DMS 273 treated with DMSO at 0.1 percent for 48 hours (cell line): ENCODE data around the gene ZCCHC24.
A peak's percentile ranks its signal among the peaks of the same experiment; 100 is the strongest.

Source experiments
- DNase-seq: peaks from one replicate; lab custom pipeline; 2025; lab: John Stamatoyannopoulos, UW

Gene ZCCHC24

DNA sequence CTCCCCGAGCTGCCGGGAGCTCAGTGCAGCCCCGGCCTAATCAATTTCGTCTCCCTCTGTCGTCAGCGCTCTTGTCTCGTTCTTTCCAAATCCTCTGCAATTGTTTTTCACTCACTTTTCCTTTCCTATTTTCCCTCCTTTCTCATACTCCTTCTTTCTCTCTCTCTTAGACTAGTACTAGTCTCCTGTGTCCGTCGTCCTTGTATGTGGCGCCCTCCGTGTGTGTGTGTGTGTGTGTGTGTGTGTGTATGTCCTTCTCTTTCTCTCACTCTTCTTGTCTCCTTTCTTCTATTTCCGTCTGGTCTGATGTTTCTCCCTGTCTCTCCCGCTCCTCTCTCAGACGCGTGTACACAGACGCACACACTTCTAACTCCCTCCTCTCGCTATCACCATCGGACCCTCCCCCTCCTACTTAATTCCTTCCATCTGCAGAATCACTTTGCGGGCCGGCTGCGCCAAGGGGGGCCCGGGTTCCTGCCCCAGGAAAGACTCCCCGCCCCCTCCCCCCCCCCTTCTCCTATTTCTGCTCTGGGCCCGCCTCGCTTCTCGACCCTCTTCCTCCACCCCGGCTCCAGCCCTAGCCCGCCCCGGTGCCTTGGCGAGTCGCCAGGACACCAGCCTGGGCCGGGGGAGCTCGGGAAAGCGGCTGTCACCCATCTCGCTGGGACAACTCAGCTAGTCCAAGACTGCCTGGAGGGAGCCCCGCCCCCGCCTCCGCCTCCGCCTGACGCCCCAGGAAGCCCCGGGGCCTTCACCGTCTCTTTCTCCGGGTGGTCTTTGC, 743 bp upstream of the ZCCHC24 start:
- DNase-seq: peak; percentile 61

GRCh38 chr10:79444199-79445119, 965 bp downstream of the ZCCHC24 start:
- peak; percentile 15 for DNase-seq

GRCh38 chr10:79443338-79444198, 1.9 kb downstream of the ZCCHC24 start:
- no peak for DNase-seq

- DNase-seq: no peak
Observed at GRCh38 chr10:79442171-79443040, 3.0 kb downstream of the ZCCHC24 start.

GRCh38 chr10:79441433-79441832, 4.0 kb downstream of the ZCCHC24 start:
- no peak for DNase-seq

- DNase-seq: no peak
Observed at GRCh38 chr10:79440281-79440680, 5.1 kb downstream of the ZCCHC24 start.

DNA sequence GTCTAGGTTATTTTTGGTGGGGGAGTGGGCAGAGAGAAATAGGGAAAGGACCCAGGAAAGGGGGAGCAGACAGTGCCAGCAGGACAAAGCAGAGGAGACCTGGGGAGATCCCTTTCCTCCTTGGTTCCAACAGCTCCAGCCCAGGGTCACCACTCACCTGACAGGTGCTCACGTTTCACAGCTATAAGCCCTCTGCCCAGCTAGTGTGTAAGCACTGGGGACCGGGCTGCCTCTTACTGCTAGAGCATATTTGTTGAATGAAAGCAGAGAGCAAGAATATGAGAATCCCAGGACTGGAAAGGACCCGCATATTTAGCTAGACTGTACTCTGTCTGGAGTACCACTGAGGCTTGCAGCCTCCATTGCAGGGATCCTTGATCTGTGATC, 6.7 kb downstream of the ZCCHC24 start:
- no peak for DNase-seq

- DNase-seq: no peak
Observed at GRCh38 chr10:79438021-79438698, 7.3 kb downstream of the ZCCHC24 start.

- DNase-seq: no peak
Observed at GRCh38 chr10:79437111-79437814, 8.2 kb downstream of the ZCCHC24 start.

DNA sequence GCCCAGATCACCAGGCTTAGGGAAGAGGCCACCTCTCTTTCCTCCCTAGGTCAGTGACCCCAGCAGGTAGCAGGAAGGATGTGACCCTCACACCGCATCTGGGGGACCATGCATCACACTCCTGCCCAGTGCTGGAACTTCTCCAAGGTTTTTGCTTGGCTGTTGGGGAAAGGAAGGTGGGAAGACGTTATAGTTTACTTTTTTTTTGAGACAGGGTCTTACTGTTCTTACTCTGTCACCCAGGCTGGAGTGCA, 8.6 kb downstream of the ZCCHC24 start:
- no peak for DNase-seq

DNA sequence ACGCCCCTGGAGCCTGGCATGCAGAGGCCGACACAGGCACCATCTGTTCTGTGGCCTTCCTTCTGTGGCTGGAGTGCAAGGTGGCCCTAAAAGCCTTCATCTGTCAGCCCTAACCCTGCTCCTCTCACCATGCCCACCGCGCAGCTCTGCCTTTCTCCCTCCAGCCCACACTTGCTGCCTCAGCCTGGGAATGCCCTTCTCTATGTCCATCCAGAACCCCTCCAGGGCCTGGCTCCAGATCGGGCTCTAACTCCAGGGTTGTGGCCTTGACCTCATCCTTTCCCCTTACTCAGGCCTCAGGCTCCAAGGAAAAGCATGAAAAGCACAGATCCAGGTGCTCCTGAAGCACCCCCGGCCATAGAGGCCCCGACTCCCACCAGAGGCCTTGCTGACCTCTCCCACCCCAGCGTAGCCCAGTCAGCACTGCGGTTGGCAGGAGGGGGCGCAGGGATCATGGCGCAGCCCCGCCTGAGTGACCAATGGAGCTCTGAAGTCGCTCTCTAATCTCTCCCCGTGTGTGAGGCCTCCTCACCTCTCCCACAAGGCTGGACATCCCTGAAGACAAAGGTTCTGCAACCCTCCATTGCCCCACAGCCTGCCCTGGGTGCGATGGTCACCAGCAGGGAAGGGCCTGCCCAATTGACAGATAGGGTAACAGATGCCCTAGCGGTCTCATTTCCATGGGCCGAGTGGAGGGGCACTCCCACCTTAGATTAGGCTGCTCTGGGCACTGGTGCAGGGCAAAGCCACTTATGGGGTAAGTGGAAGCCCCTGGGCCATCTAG, 9.2 kb downstream of the ZCCHC24 start:
- DNase-seq: no peak

- DNase-seq: no peak
Observed at GRCh38 chr10:79435271-79436065, 10.0 kb downstream of the ZCCHC24 start.

DNA sequence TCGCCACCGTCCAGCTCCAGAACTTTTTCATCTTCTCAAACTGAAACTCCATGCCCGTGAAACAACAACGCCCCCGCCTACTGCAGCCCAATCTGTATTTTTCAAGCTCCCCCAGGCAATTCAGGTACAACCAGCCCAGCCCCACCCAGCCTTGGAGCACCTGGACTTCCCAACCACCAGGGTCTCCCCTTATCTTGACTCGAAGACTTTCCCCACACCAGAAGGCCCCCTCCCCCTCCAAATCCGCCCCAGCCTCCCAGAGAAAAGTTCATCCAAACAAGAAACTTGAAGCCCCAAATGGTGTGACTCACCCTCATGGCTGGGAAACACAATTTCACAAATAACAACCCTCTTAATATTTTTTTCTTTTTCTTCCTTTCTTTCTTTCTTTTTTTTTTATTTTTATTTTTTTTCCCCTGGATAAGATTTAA, 10.6 kb downstream of the ZCCHC24 start:
- DNase-seq: no peak

DNA sequence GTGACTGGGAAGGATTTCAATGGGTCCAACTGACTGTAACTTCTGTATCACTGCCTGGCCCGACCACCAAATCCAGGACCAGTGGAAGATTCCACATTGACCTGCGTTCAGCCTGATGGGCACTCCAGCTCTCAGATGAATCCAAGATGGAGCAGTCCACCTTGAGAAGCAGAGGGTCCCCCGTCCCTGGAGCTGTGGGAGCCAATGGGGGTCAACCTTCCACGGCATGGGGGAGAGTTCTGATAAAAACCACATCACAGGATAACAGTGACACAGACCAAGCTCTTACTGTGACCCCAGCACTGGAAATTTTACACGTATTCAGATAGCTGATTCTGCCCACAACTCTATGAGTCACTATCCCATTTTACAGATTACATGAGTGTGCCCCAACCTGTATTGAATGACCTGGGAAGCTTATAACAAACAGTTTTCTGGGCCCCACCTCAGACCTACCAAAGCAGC, 11.2 kb downstream of the ZCCHC24 start:
- no peak for DNase-seq

GRCh38 chr10:79433324-79434222, 11.9 kb downstream of the ZCCHC24 start:
- DNase-seq: no peak

DNA sequence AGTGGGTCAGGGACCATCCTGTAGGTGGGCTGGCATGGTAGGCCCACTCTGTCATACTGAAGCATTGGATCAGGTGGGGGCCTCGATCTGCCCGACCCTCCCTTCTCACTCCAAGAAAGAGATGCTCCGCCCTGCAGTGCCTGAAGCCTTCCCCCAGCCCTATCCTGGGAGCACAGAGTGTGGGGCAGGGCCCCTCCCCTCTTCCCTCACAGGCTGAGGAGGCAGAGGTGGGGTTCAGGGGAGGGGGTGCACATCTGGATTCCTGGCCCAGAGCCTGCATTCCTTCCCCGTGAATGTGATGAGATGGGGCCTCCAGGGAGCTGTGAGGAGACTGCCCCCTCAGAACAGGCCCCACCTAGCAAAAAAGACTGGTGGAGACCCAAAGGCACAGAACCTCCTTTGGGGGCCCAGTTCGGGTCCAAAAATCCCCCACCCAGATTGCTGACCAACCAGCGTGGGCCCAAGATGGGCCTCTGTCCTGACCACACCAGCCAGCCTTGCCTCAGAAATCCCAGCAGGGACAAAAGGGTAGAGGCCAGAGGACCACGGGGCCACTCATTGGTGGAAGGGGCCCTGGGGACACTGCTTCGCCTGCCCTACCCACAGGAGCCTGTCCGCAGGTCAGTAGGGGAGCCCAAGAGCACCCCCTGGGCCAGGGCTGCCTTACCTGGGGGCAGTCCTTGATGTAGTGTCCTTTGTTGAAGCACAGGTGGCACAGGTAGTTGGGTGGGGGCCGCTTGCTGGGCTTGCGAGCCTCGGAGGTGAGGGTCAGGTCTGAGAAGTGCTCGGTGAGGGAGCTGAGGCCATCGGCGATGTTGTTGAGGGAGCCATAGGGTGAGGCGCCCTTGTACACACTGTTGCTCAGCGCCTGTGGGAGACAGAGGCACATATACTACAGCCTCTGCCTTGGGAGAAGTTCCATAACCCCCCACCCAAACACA, 13.3 kb downstream of the ZCCHC24 start:
- no peak for DNase-seq
